ENCODE data around the gene TLR9.

Gene TLR9

GRCh38 chr3:52233108-52233591 is 7.7 kb upstream of the TLR9 start:
- DNase-seq (ENCODE audit: insufficient read length, low spot score) (no peak), FAIRE-seq (no peak)

- DNase-seq (ENCODE audit: insufficient read length, low spot score) (no peak), FAIRE-seq (no peak)
Observed at GRCh38 chr3:52232279-52233107, 7.0 kb upstream of the TLR9 start.

GRCh38 chr3:52231502-52232278 is 6.2 kb upstream of the TLR9 start:
- FAIRE-seq (peak; percentile 87), DNase-seq (ENCODE audit: insufficient read length, low spot score) (no peak)

GRCh38 chr3:52230889-52231499 is 5.5 kb upstream of the TLR9 start:
- DNase-seq (ENCODE audit: insufficient read length, low spot score): no peak
- FAIRE-seq: no peak

GRCh38 chr3:52230461-52230860 is 5.0 kb upstream of the TLR9 start:
- DNase-seq (ENCODE audit: insufficient read length, low spot score) (no peak), FAIRE-seq (peak; percentile 76)

GRCh38 chr3:52229656-52230055 is 4.2 kb upstream of the TLR9 start:
- no peak for FAIRE-seq
- no peak for DNase-seq (ENCODE audit: insufficient read length, low spot score)

- FAIRE-seq: no peak
Observed at GRCh38 chr3:52228751-52229291, 3.4 kb upstream of the TLR9 start.

GRCh38 chr3:52228266-52228665 is 2.8 kb upstream of the TLR9 start:
- FAIRE-seq: no peak

More at GRCh38 chr3:52228751-52229291, 3.4 kb upstream of the TLR9 start:
- no peak for DNase-seq (ENCODE audit: insufficient read length, low spot score)

GRCh38 chr3:52227766-52228165 is 2.3 kb upstream of the TLR9 start:
- no peak for FAIRE-seq
- DNase-seq (ENCODE audit: insufficient read length, low spot score): no peak

More at GRCh38 chr3:52228266-52228665, 2.8 kb upstream of the TLR9 start:
- no peak for DNase-seq (ENCODE audit: insufficient read length, low spot score)

- DNase-seq (ENCODE audit: insufficient read length, low spot score) (no peak), FAIRE-seq (peak; percentile 69)
Observed at GRCh38 chr3:52227117-52227516, 1.7 kb upstream of the TLR9 start.

GRCh38 chr3:52226229-52226817 is 878 bp upstream of the TLR9 start:
- FAIRE-seq: no peak
- DNase-seq (ENCODE audit: insufficient read length, low spot score): no peak

- peak; percentile 23 for FAIRE-seq
- DNase-seq (ENCODE audit: insufficient read length, low spot score): no peak
Observed at GRCh38 chr3:52223449-52224408, 1.7 kb downstream of the TLR9 start.

GRCh38 chr3:52222319-52223221 is 2.9 kb downstream of the TLR9 start:
- FAIRE-seq (no peak), DNase-seq (ENCODE audit: insufficient read length, low spot score) (no peak)

GRCh38 chr3:52221563-52222318 is 3.7 kb downstream of the TLR9 start:
- FAIRE-seq (peak; percentile 44), DNase-seq (ENCODE audit: insufficient read length, low spot score) (no peak)

- DNase-seq (ENCODE audit: insufficient read length, low spot score) (no peak), FAIRE-seq (no peak)
Observed at GRCh38 chr3:52221141-52221562, 4.3 kb downstream of the TLR9 start.

- DNase-seq (ENCODE audit: insufficient read length, low spot score) (peak; percentile 90), FAIRE-seq (peak; percentile 98)
Observed at GRCh38 chr3:52220380-52221026, 4.9 kb downstream of the TLR9 start.

Measured in HTR-8/SVneo (cell line).